HepG2 (cell line): ENCODE results near the gene IFNA4. TPM values are rescaled to one million over a fixed set of nuclear protein-coding genes. Genes with fewer than 3 reads are reported as not detected.
"Not testable (repeated sequence)": the region's sequence is repeated elsewhere in the genome, so short reads cannot be mapped to it uniquely, and the experiment has no call there.

ENCODE experiments used
- ATAC-seq: fragments of 200-7000 bp; cut with Tn5 transposase; 3 replicates; pipeline ENCODE4 v1.9.1; 2020; ENCODE audit warnings: mild to moderate bottlenecking, moderate library complexity
- BruUV-seq: library from RNA; stranded (reverse); fragments of 400-500 nt; replicated peaks from 2 replicates; lab custom pipeline; 2021; lab: Mats Ljungman, UMichigan
- CTCF ChIA-PET: fragments of 300-600 bp; formaldehyde crosslinking; extraction: SDS; loops from one replicate; lab custom pipeline; 2021; ENCODE audit warnings: low total read pairs, inconsistent platforms, low intra/inter-chr PET ratio; lab: Yijun Ruan, JAX
- POLR2A ChIA-PET: fragments of 350-600 bp; sonication (Branson Sonifier 250); formaldehyde crosslinking; loops from one replicate; lab custom pipeline; 2020; ENCODE audit warnings: antibody characterized with exemption, inconsistent platforms; lab: Yijun Ruan, JAX
- DNase-seq: peaks from one replicate; pipeline ENCODE4 v3.0.0-alpha.2; 2015; ENCODE audit warnings: low spot score
- FAIRE-seq: peaks from 3 replicates; lab custom pipeline; 2011; peaks lifted over from hg19 to GRCh38; lab: Jason Lieb, UNC
- H2AFZ ChIP-seq: one replicate; pipeline ENCODE4 v1.6.1; 2011; ENCODE audit warnings: low read length, inconsistent platforms
- H3K27ac ChIP-seq: fragments of 300-600 bp; 3 replicates; pipeline ENCODE4 v1.8.0; 2011; ENCODE audit warnings: mixed run types, mild to moderate bottlenecking, mixed read lengths, low read length, inconsistent platforms; ENCODE audit not compliant: insufficient read depth; ENCODE audit errors: extremely low read length
- H3K27me3 ChIP-seq, 2 experiments: fragments of 200-600 bp in 1 of 2; 2 replicates in 1 of 2; 3 replicates in 1 of 2; pipeline versions ENCODE4 v1.6.0 to v1.8.0; 2011; ENCODE audit warnings: low read length in 2 of 2, mild to moderate bottlenecking in 2 of 2, moderate library complexity in 2 of 2, inconsistent platforms in 1 of 2; ENCODE audit not compliant: insufficient read depth in 2 of 2, control insufficient read depth in 1 of 2
- H3K36me3 ChIP-seq, 2 experiments: fragments of 200-600 bp in 1 of 2; replicated peaks in 1 of 2; 2 replicates in 1 of 2; 3 replicates in 1 of 2; pipeline versions ENCODE4 v1.5.1 to v1.8.0; 2011; ENCODE audit warnings: low read length in 2 of 2, inconsistent platforms in 1 of 2; ENCODE audit not compliant: insufficient read depth in 2 of 2, control insufficient read depth in 1 of 2
- H3K4me1 ChIP-seq: 2 replicates; pipeline ENCODE4 v1.5.1; 2012; ENCODE audit warnings: low read length, inconsistent platforms; ENCODE audit not compliant: insufficient read depth
- H3K4me2 ChIP-seq: 2 replicates; pipeline ENCODE4 v1.6.0; 2011; ENCODE audit warnings: low read depth, low read length, inconsistent platforms
- H3K4me3 ChIP-seq, 3 experiments: fragments of 200-600 bp in 1 of 3; sonication (generic), shearing (Covaris generic) in 1 of 3; replicated peaks in 1 of 3; 2 replicates each; pipeline ENCODE4 v1.5.1; 2011 to 2016; ENCODE audit warnings: low read length in 3 of 3, inconsistent platforms in 2 of 3, low read depth in 2 of 3, mild to moderate bottlenecking in 2 of 3, control low read depth in 1 of 3, mixed read lengths in 1 of 3; ENCODE audit not compliant: insufficient read depth in 1 of 3
- H3K79me2 ChIP-seq: one replicate; pipeline ENCODE4 v1.6.1; 2011; ENCODE audit warnings: low read length, inconsistent platforms; ENCODE audit not compliant: insufficient read depth
- H3K9ac ChIP-seq: 2 replicates; pipeline ENCODE4 v1.6.0; 2011; ENCODE audit warnings: mild to moderate bottlenecking, low read depth, low read length, inconsistent platforms; ENCODE audit not compliant: insufficient read depth
- H3K9me3 ChIP-seq: 2 replicates; pipeline ENCODE4 v1.5.1; 2012; ENCODE audit warnings: mild to moderate bottlenecking, low read length
- H4K20me1 ChIP-seq: 2 replicates; pipeline ENCODE4 v1.6.0; 2011; ENCODE audit warnings: inconsistent platforms, mild to moderate bottlenecking, low read length, moderate library complexity; ENCODE audit not compliant: insufficient read depth
- GABPB1 ChIP-seq: IDR thresholded peaks from 2 replicates; pipeline ENCODE4 v1.6.1; 2016; ENCODE audit warnings: mild to moderate bottlenecking, missing genetic modification reagents, moderate library complexity, missing compliant biosample characterization
- GATAD1 ChIP-seq: IDR thresholded peaks from 2 replicates; pipeline ENCODE4 v1.6.1; 2016; ENCODE audit warnings: missing genetic modification reagents, missing compliant biosample characterization
- NR3C1 ChIP-seq: sonication (generic); formaldehyde crosslinking; IDR thresholded peaks from 2 replicates; pipeline ENCODE4 v1.4.0; 2020; ENCODE audit warnings: missing genetic modification reagents
- STAG1 ChIP-seq: sonication (generic); formaldehyde crosslinking; IDR thresholded peaks from 2 replicates; pipeline ENCODE4 v1.4.0; 2020; ENCODE audit warnings: missing genetic modification reagents
- TOE1 ChIP-seq: sonication (generic); formaldehyde crosslinking; IDR thresholded peaks from 2 replicates; pipeline ENCODE4 v1.4.0; 2020; ENCODE audit warnings: mild to moderate bottlenecking, missing genetic modification reagents
- ZC3H4 ChIP-seq: sonication (generic); formaldehyde crosslinking; IDR thresholded peaks from 2 replicates; pipeline ENCODE4 v1.4.0; 2020; ENCODE audit warnings: missing genetic modification reagents, borderline replicate concordance
- ZFP90 ChIP-seq: sonication (generic); formaldehyde crosslinking; IDR thresholded peaks from 2 replicates; pipeline ENCODE4 v1.8.0; 2022; ENCODE audit warnings: missing genetic modification reagents, mild to moderate bottlenecking, inconsistent platforms, borderline replicate concordance
- ZNF770 ChIP-seq: sonication (generic); formaldehyde crosslinking; IDR thresholded peaks from 2 replicates; pipeline ENCODE4 v1.5.0; 2020; ENCODE audit warnings: mild to moderate bottlenecking, missing genetic modification reagents
- ZNF788 ChIP-seq: sonication (generic); formaldehyde crosslinking; IDR thresholded peaks from 2 replicates; pipeline ENCODE4 v1.5.0; 2020; ENCODE audit warnings: mild to moderate bottlenecking, missing genetic modification reagents, borderline replicate concordance
- WGBS: methylation state at CpG from one replicate; pipeline ENCODE4 v1.1.6; 2017; ENCODE audit warnings: low lambda C conversion rate; 5-methylcytosine and 5-hydroxymethylcytosine counted together
- in situ Hi-C: cut with HindIII; loops from 2 replicates; pipeline ENCODE4 v1.10.0; 2017; ENCODE audit warnings: low pct_unique_long_range_greater_than_20kb; ENCODE audit not compliant: extremely low pct_ligation_motif_present
- intact Hi-C: fragments of 100-400 bp; cut with micrococcal nuclease; formaldehyde crosslinking; loops from one replicate; pipeline ENCODE4 v1.10.0; 2022; ENCODE audit not compliant: unreplicated experiment
- polyA plus RNA-seq, 8 experiments: library from polyadenylated mRNA; depleted of rRNA in 3 of 8; stranded (reverse) in 7 of 8; unstranded in 1 of 8; fragments of >200 nt; fragmentation: Illumina TruSeq in 4 of 8; extraction: Trizol in 4 of 8; gene quantifications; 2 replicates each; pipeline versions ENCODE4 v1.2.1 to v1.2.3, GENCODE V29; 2011 to 2016; ENCODE audit warnings: low read depth in 4 of 8, missing spikeins in 1 of 8, mixed read lengths in 1 of 8; ENCODE audit not compliant: insufficient read depth in 1 of 8
- total RNA-seq, 5 experiments: library from RNA; depleted of rRNA; stranded (reverse); fragments of >200 nt; fragmentation: Illumina TruSeq; extraction: Trizol; gene quantifications; 2 replicates each; pipeline ENCODE4 v1.2.3, GENCODE V29; 2016; ENCODE audit warnings: low read depth in 1 of 5
- TF ChIP-seq, protein P1 (sequence below): sonication (generic); formaldehyde crosslinking; IDR thresholded peaks from 2 replicates; pipeline ENCODE4 v1.5.0; 2020; ENCODE audit warnings: mild to moderate bottlenecking, missing genetic modification reagents, moderate library complexity
- TF ChIP-seq, protein P2 (sequence below): sonication (generic); formaldehyde crosslinking; IDR thresholded peaks from 2 replicates; pipeline ENCODE4 v1.5.0; 2020; ENCODE audit warnings: missing genetic modification reagents, mild to moderate bottlenecking, borderline replicate concordance

Gene IFNA4
- total and polyA plus RNA-seq, 2 of the 13 experiments (the other 11 are each of a cell fraction or from before 2014, with no cell fraction given), result not detected

GRCh38 chr9:21235468-21236359 lies 48.3 kb upstream of the IFNA4 start:
- H3K4me3 ChIP-seq, H3K27ac ChIP-seq, H2AFZ ChIP-seq, POLR2A ChIA-PET, H3K36me3 ChIP-seq, H4K20me1 ChIP-seq, H3K79me2 ChIP-seq, in situ Hi-C loops, BruUV-seq, H3K9ac ChIP-seq, H3K4me2 ChIP-seq, H3K9me3 ChIP-seq, H3K4me1 ChIP-seq, H3K27me3 ChIP-seq: not testable (repeated sequence)
- ATAC-seq (peak; percentile 85), DNase-seq (peak; percentile 21), FAIRE-seq (peak; percentile 68)
- CTCF ChIA-PET, result interaction anchor here (2.0 kb wide), 1 partner anchor 554 kb away, joined by 11 read pairs; no protein-coding TSS in a partner anchor
- under 1% methylated on average over 8 of the region's 8 CpGs for WGBS
- TF ChIP-seq, protein P1, sequence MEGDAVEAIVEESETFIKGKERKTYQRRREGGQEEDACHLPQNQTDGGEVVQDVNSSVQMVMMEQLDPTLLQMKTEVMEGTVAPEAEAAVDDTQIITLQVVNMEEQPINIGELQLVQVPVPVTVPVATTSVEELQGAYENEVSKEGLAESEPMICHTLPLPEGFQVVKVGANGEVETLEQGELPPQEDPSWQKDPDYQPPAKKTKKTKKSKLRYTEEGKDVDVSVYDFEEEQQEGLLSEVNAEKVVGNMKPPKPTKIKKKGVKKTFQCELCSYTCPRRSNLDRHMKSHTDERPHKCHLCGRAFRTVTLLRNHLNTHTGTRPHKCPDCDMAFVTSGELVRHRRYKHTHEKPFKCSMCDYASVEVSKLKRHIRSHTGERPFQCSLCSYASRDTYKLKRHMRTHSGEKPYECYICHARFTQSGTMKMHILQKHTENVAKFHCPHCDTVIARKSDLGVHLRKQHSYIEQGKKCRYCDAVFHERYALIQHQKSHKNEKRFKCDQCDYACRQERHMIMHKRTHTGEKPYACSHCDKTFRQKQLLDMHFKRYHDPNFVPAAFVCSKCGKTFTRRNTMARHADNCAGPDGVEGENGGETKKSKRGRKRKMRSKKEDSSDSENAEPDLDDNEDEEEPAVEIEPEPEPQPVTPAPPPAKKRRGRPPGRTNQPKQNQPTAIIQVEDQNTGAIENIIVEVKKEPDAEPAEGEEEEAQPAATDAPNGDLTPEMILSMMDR (CRISPR knock-in tag), result peak; percentile 65
- TF ChIP-seq STAG1 (CRISPR knock-in tag), result peak; percentile 52
- intact Hi-C loops, result loop anchor here (1.0 to 5.0 kb wide), 3 partner anchors 162 to 554 kb away; no protein-coding TSS in a partner anchor

GRCh38 chr9:21234153-21234687 lies 46.8 kb upstream of the IFNA4 start:
- Histone ChIP-seq H3K79me2 (no peaks in the 10 kb centered on the region), H3K4me2 (no peak overlapping the region), H4K20me1 (no peaks in the 10 kb centered on the region), H3K36me3 (no peaks in the 10 kb centered on the region), H3K9ac (no peak overlapping the region), H3K4me3 (no peak overlapping the region), H3K9me3 (no peaks in the 10 kb centered on the region), H2AFZ (no peak overlapping the region), H3K27me3 (no peaks in the 10 kb centered on the region), H3K4me1 (no peaks in the 10 kb centered on the region), H3K27ac (no peak overlapping the region)
- intact Hi-C loops (no loop called here), in situ Hi-C loops (no loop called here)
- ChIA-PET CTCF (no interaction called here), POLR2A (no interaction called here)
- no peak for DNase-seq
- FAIRE-seq, result no peak
- no peak for ATAC-seq
- 0% methylated on average over 2 of the region's 4 CpGs for WGBS
- no TSS peak for BruUV-seq
- TF ChIP-seq, protein P2, sequence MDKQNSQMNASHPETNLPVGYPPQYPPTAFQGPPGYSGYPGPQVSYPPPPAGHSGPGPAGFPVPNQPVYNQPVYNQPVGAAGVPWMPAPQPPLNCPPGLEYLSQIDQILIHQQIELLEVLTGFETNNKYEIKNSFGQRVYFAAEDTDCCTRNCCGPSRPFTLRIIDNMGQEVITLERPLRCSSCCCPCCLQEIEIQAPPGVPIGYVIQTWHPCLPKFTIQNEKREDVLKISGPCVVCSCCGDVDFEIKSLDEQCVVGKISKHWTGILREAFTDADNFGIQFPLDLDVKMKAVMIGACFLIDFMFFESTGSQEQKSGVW, result no peak
- TF ChIP-seq ZNF770 (CRISPR knock-in tag), result no peak
- no peak for TF ChIP-seq TOE1 (CRISPR knock-in tag)
- no peak for TF ChIP-seq GATAD1
- TF ChIP-seq ZNF788, result no peak
- TF ChIP-seq GABPB1 (CRISPR knock-in tag), result no peak
- TF ChIP-seq NR3C1 (CRISPR knock-in tag), result no peak
- TF ChIP-seq ZFP90 (CRISPR knock-in tag), result no peak
- no peak for TF ChIP-seq ZC3H4
- TF ChIP-seq, all 625 proteins: peak for 0
